SK-N-SH treated with all-trans-retinoic acid at 6 μM for 48 hours (cell line): ENCODE results near the gene THADA.

Experiments used
- ATAC-seq: fragments of 200-7000 bp; cut with Tn5 transposase; 3 replicates; pipeline ENCODE4 v1.9.1; 2020; ENCODE audit warnings: mild to moderate bottlenecking, moderate library complexity
- ARNTL ChIP-seq: fragments of 450-650 bp; formaldehyde crosslinking; IDR thresholded peaks from 2 replicates; pipeline ENCODE4 v1.5.0; 2020; ENCODE audit warnings: low read depth, mild to moderate bottlenecking, moderate library complexity, borderline replicate concordance
- BACH2 ChIP-seq: fragments of 250-450 bp; sonication (Bioruptor Pico); IDR thresholded peaks from 2 replicates; pipeline ENCODE4 v1.9.0; 2021; ENCODE audit warnings: mild to moderate bottlenecking, borderline replicate concordance
- CSDC2 ChIP-seq: fragments of 250-450 bp; sonication (Bioruptor Pico); IDR thresholded peaks from 2 replicates; pipeline ENCODE4 v1.5.0; 2020; ENCODE audit warnings: mild to moderate bottlenecking, moderate library complexity
- CSRNP3 ChIP-seq: fragments of 250-450 bp; sonication (Bioruptor Pico); IDR thresholded peaks from 2 replicates; pipeline ENCODE4 v1.5.1; 2021; ENCODE audit warnings: mild to moderate bottlenecking, moderate library complexity
- ESRRG ChIP-seq: fragments of 250-450 bp; sonication (Bioruptor Pico); IDR thresholded peaks from 2 replicates; pipeline ENCODE4 v1.6.1; 2021; ENCODE audit warnings: mild to moderate bottlenecking
- ISL1 ChIP-seq: fragments of 250-450 bp; sonication (Bioruptor Pico); IDR thresholded peaks from 2 replicates; pipeline ENCODE4 v2.1.2; 2022; ENCODE audit warnings: mild to moderate bottlenecking, moderate library complexity
- OSR1 ChIP-seq: fragments of 250-450 bp; sonication (Bioruptor Pico); IDR thresholded peaks from 2 replicates; pipeline ENCODE4 v1.8.0; 2022; ENCODE audit warnings: moderate library complexity, mild to moderate bottlenecking, inconsistent platforms
- PATZ1 ChIP-seq: fragments of 250-450 bp; sonication (Bioruptor Pico); IDR thresholded peaks from 2 replicates; pipeline ENCODE4 v1.8.0; 2020; ENCODE audit warnings: mild to moderate bottlenecking, moderate library complexity, borderline replicate concordance
- POU6F1 ChIP-seq: fragments of 250-450 bp; sonication (Bioruptor Pico); IDR thresholded peaks from 2 replicates; pipeline ENCODE4 v1.8.0; 2021; ENCODE audit warnings: low read depth, mild to moderate bottlenecking, moderate library complexity, borderline replicate concordance
- RARB ChIP-seq: fragments of 250-450 bp; sonication (Bioruptor Pico); IDR thresholded peaks from 2 replicates; pipeline ENCODE4 v1.8.0; 2021; ENCODE audit warnings: mild to moderate bottlenecking, moderate library complexity
- TOX ChIP-seq: fragments of 250-450 bp; sonication (Bioruptor Pico); IDR thresholded peaks from 2 replicates; pipeline ENCODE4 v1.8.0; 2021; ENCODE audit warnings: mild to moderate bottlenecking, moderate library complexity, borderline replicate concordance
- TSHZ2 ChIP-seq: fragments of 250-450 bp; sonication (Bioruptor Pico); IDR thresholded peaks from 2 replicates; pipeline ENCODE4 v1.5.0; 2020; ENCODE audit warnings: mild to moderate bottlenecking, moderate library complexity
- ZC3H10 ChIP-seq: fragments of 250-450 bp; sonication (Bioruptor Pico); IDR thresholded peaks from 2 replicates; pipeline ENCODE4 v1.5.1; 2021; ENCODE audit warnings: mild to moderate bottlenecking, moderate library complexity
- ZFP3 ChIP-seq: fragments of 250-450 bp; sonication (Bioruptor Pico); IDR thresholded peaks from 2 replicates; pipeline ENCODE4 v1.5.0; 2020; ENCODE audit warnings: mild to moderate bottlenecking, moderate library complexity
- ZFP30 ChIP-seq: fragments of 450-650 bp; formaldehyde crosslinking; IDR thresholded peaks from 2 replicates; pipeline ENCODE4 v1.5.0; 2022; ENCODE audit warnings: mild to moderate bottlenecking, moderate library complexity
- ZNF70 ChIP-seq: fragments of 450-650 bp; formaldehyde crosslinking; IDR thresholded peaks from 2 replicates; pipeline ENCODE4 v1.5.0; 2020; ENCODE audit warnings: mild to moderate bottlenecking, moderate library complexity
- ZNF8 ChIP-seq: fragments of 450-650 bp; formaldehyde crosslinking; IDR thresholded peaks from 2 replicates; pipeline ENCODE4 v1.5.0; 2020; ENCODE audit warnings: mild to moderate bottlenecking, moderate library complexity

The THADA gene

GRCh38 chr2:43519643-43520221, 76.1 kb downstream of the THADA start:
- ATAC-seq = peak; percentile 65

GRCh38 chr2:43518718-43519117, 77.1 kb downstream of the THADA start:
- no peak for ATAC-seq
- no peak for TF ChIP-seq ZC3H10 (CRISPR knock-in tag)
- no peak for TF ChIP-seq TSHZ2
- TF ChIP-seq POU6F1 (CRISPR knock-in tag) = no peak
- no peak for TF ChIP-seq ISL1 (CRISPR knock-in tag)
- no peak for TF ChIP-seq ARNTL (CRISPR knock-in tag)
- TF ChIP-seq CSRNP3 = no peak
- TF ChIP-seq CSDC2 (CRISPR knock-in tag) = no peak
- TF ChIP-seq BACH2 = no peak

More at GRCh38 chr2:43519643-43520221, 76.1 kb downstream of the THADA start:
- TF ChIP-seq BACH2 = no peak
- no peak for TF ChIP-seq CSDC2 (CRISPR knock-in tag)
- no peak for TF ChIP-seq ARNTL (CRISPR knock-in tag)
- TF ChIP-seq ISL1 (CRISPR knock-in tag) = no peak
- TF ChIP-seq RARB = no peak
- TF ChIP-seq TOX (CRISPR knock-in tag) = no peak
- no peak for TF ChIP-seq POU6F1 (CRISPR knock-in tag)
- no peak for TF ChIP-seq ZNF8
- no peak for TF ChIP-seq ZC3H10 (CRISPR knock-in tag)
- TF ChIP-seq ESRRG (CRISPR knock-in tag) = no peak
- TF ChIP-seq ZFP3 (CRISPR knock-in tag) = no peak
- TF ChIP-seq OSR1 = no peak
- no peak for TF ChIP-seq ZFP30 (CRISPR knock-in tag)
- TF ChIP-seq CSRNP3 = no peak
- TF ChIP-seq PATZ1 (CRISPR knock-in tag) = no peak
- TF ChIP-seq TSHZ2 = no peak
- TF ChIP-seq ZNF70 (CRISPR knock-in tag) = no peak
